ENCODE data around the gene C14orf93. TPM values are rescaled to one million over a fixed set of nuclear protein-coding genes. Genes with fewer than 3 reads are reported as not detected.

The C14orf93 gene
- total and polyA plus RNA-seq, 8 donors, result 5.0 to 29.1 (median 8.6) TPM; not detected in 1

DNA sequence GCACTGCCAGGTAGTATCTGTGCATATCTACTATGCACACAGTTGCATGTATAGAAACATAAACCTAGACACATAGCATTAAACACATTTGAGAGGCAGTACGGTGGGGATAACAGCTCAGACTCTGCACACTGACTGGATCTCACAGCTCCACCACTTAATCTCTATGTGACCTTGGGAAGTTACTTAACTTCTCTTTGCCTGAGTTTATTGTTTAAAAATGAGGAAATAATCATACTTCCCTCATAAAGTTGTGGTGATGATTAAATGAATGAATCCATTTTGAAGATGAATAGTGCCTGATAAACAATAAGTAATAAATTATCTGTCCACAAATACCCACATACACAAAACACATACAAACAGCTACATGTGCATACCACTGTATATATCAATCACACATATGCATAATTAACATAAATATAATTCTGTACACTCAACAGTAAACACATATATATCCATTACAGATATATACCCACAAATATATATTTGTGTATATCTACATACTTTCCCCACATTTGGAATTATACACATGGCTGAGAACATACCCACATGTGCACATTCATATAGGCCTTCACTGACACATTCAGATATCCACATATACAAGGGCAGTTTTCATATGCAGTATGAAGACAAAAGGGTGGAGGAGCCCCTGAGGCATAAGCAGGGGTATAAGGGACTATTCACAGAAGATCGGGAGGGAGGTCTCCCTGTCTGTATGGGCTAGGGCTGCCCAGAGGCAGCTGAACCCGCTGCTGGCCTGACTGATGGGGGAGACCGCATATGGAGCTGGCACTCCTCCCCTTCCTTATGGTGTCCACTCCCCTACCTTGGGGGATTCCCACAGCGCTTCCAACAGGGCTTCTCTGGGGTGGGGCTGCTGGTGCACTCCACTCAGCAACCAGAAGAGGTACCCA is 41.5 kb upstream of the C14orf93 start:
- Histone ChIP-seq H3K4me1 (peaks cover 3 to 10% (median 6%) of the 10 kb centered on the region in 4 donors), H3K9me3 (no peaks in the 10 kb centered on the region), H3K36me3 (no peaks in the 10 kb centered on the region), H3K27ac (no peak overlapping the region), H3K4me3 (no peak overlapping the region), H3K27me3 (peaks cover 0 to 12% (median 0%) of the 10 kb centered on the region in 3 donors)
- no peak for TF ChIP-seq POLR2AphosphoS5 (IDR thresholded peaks at IDR 0.05)
- TF ChIP-seq EP300 (IDR thresholded peaks at IDR 0.05), result no peak
- TF ChIP-seq CTCF (IDR thresholded peaks at IDR 0.05), result no peak
- TF ChIP-seq POLR2A (IDR thresholded peaks at IDR 0.05), result no peak
- DNase-seq, result no peak
- WGBS, 5 donors, result 78 to 84% (median 82%) methylated on average over 5 of the region's 5 CpGs
- intact Hi-C loops (cut with DNase I; ENCODE audit: low total_unique reads), result no loop called here

DNA sequence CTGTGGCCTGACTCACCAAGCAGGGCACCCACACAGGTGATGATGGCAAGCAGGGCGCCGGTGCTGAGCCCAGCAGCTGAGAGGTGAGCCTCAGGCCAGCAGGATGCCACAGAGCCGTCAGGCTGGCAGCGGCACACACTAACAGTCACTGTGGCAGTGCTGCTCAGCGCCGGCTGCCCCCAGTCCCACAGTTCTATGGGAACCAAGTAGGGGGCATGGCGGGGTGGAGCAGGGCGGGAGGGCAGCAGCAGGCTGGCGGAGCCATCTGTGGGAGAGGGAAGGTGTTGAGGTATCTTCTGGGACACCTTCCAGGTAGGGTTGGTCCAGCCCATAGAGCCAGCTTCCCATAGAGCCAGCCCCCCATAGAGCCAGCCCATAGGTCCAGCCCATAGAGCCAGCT is 39.1 kb upstream of the C14orf93 start:
- no peak for DNase-seq
- H3K36me3 ChIP-seq, result no peaks in the 10 kb centered on the region
- H3K4me3 ChIP-seq, result no peak overlapping the region
- TF ChIP-seq EP300 (IDR thresholded peaks at IDR 0.05) (no peak), POLR2A (IDR thresholded peaks at IDR 0.05) (no peak)
- H3K27ac ChIP-seq, result no peak overlapping the region
- H3K4me1 ChIP-seq, result peaks cover 0 to 18% (median 8%) of the 10 kb centered on the region in 4 donors
- whole genome bisulfite sequencing, 5 donors, result 96 to 100% (median 98%) methylated on average over 4 to 9 of the region's 9 CpGs
- intact Hi-C loops (cut with DNase I; ENCODE audit: low total_unique reads), result no loop called here
- no peaks in the 10 kb centered on the region for H3K9me3 ChIP-seq
- peaks cover 0 to 12% (median 0%) of the 10 kb centered on the region in 3 donors for H3K27me3 ChIP-seq

DNA sequence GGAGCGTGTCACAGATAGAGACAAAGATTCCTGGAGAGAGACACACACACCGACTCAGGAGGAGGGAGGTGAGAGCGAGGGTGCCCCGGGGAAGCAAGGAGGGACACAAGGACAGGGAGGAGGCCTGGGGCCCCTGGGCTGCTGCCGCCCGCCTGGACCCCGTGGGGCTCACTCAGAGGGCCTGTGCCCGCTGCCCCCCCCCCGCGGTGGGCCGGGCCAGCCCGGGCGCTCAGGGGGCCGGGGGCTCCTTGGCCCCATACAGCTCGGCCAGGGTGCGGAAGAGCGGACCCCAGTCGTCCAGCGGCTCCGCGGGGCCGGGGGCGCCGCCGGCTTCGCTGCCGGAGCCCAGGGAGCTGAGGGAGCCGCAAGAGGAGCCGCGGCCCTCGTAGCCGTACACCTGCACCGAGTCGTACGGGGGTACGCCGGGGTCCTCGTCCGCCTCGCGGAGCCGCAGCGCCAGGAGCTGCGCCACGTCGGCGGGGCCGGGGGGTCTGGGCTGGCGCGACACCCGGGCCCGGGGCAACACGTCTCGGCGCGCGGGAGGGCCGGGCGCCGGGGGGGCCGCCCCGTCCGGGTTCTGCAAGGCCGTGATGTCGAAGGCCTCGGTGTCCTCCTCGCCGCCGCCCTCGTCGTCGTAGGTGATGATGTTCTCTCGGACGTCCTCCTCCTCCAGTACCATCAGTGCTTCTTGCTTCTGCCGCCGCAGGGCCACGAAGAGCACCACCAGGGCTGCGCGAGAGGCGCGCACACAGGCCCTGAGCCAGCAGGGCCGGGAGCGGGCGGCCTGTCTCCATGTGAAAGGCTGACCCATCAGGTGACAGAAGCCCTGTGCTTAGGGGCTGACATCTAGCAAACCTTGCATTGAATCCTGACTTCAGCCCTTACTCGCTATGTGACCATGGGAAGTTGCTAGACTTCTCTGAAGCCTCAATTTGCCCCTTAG is 38.1 kb upstream of the C14orf93 start:
- H3K4me1 ChIP-seq, result peaks cover 0 to 18% (median 8%) of the 10 kb centered on the region in 4 donors
- no peaks in the 10 kb centered on the region for H3K9me3 ChIP-seq
- TF ChIP-seq EP300 (IDR thresholded peaks at IDR 0.05) (no peak), POLR2A (IDR thresholded peaks at IDR 0.05) (no peak), CTCF (IDR thresholded peaks at IDR 0.05) (no peak), POLR2AphosphoS5 (IDR thresholded peaks at IDR 0.05) (no peak)
- peaks cover 0 to 12% (median 0%) of the 10 kb centered on the region in 3 donors for H3K27me3 ChIP-seq
- H3K36me3 ChIP-seq, result no peaks in the 10 kb centered on the region
- intact Hi-C loops (cut with DNase I; ENCODE audit: low total_unique reads), result no loop called here
- H3K27ac ChIP-seq, result peak overlapping the region in 1 of 5 donors; percentile 7
- WGBS, 5 donors, result 70 to 83% (median 77%) methylated on average over 47 to 85 of the region's 85 CpGs
- DNase-seq, result peak in 1 of 2 donors; percentile 3
- no peak overlapping the region for H3K4me3 ChIP-seq

DNA sequence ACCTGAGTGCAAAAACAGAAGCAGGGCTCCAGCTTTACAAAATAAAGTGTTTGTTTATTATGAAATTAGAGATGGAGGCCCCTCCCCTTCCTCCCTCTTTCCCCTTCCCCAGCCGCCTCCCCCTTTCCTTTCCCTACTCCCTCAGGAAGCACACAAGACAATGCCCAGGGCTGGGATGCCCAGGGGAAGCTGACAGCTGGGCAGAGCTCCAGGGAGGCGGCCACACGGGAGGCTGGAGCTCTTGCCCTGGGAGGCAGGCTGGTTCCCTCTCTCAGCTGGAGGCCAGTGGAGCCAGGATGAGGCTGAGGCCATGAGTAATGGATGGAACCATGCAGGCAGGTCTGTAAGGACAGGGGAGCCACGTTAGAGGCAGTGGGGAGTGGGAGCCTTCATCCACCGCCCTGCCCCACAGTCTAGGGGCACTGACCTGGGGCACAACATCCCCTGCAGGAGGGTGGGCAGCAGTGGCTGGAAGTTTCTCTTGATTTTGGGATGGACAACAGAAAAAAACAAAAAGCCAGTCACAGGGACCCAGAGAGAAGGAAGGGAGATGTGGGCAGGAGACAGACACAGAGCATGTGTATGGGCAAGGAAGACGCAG is 37.2 kb upstream of the C14orf93 start:
- 67 to 83% (median 71%) methylated on average over 6 of the region's 6 CpGs for WGBS, 5 donors
- Histone ChIP-seq H3K27me3 (peaks cover 0 to 12% (median 0%) of the 10 kb centered on the region in 3 donors), H3K36me3 (no peaks in the 10 kb centered on the region), H3K27ac (peak overlapping the region in 1 of 5 donors; percentile 7), H3K4me1 (peaks cover 0 to 18% (median 8%) of the 10 kb centered on the region in 4 donors), H3K4me3 (no peak overlapping the region), H3K9me3 (no peaks in the 10 kb centered on the region)
- intact Hi-C loops (cut with DNase I; ENCODE audit: low total_unique reads), result no loop called here
- DNase-seq, result peak in 1 of 2 donors; percentile 30
- no peak for TF ChIP-seq POLR2AphosphoS5 (IDR thresholded peaks at IDR 0.05)
- no peak for TF ChIP-seq CTCF (IDR thresholded peaks at IDR 0.05)
- TF ChIP-seq POLR2A (IDR thresholded peaks at IDR 0.05), result no peak
- TF ChIP-seq EP300 (IDR thresholded peaks at IDR 0.05), result no peak
